CD4-positive, alpha-beta T cell (primary cell): ENCODE measurements around the gene NUP214. TPM values are rescaled to one million over a fixed set of nuclear protein-coding genes. Genes with fewer than 3 reads are reported as not detected.

Experiments used
- ATAC-seq: fragments of 200-7000 bp; cut with Tn5 transposase; one replicate; pipeline ENCODE4 v1.10.0; 2022; ENCODE audit warnings: mild to moderate bottlenecking; ENCODE audit not compliant: poor library complexity
- CTCF ChIA-PET: fragments of 350-600 bp; sonication (Branson Sonifier 250); formaldehyde crosslinking; loops from one replicate; lab custom pipeline; 2021; ENCODE audit warnings: antibody characterized with exemption, inconsistent platforms; lab: Charles Lee
- POLR2A ChIA-PET: fragments of 350-600 bp; sonication (Branson Sonifier 250); formaldehyde crosslinking; loops from one replicate; lab custom pipeline; 2021; ENCODE audit warnings: antibody characterized with exemption, inconsistent platforms; lab: Charles Lee
- DNase-seq, 14 experiments: peaks; one replicate each; pipeline ENCODE4 v3.0.0-alpha.2; 2013 to 2020; ENCODE audit warnings: mixed read lengths in 2 of 14
- H3K27ac ChIP-seq, 2 donors: one replicate each; pipeline versions ENCODE4 v1.5.1 to v1.7.0; 2013; ENCODE audit warnings: low read length in 2 of 2, low read depth in 1 of 2, mild to moderate bottlenecking in 1 of 2
- H3K27me3 ChIP-seq, 2 experiments: 1 replicate in 1 of 2; 2 replicates in 1 of 2; pipeline versions ENCODE4 v1.6.1 to v1.7.0; 2013; ENCODE audit warnings: low read length in 2 of 2, control low read depth in 1 of 2, mild to moderate bottlenecking in 1 of 2, moderate library complexity in 1 of 2; ENCODE audit not compliant: insufficient read depth in 2 of 2, control insufficient read depth in 1 of 2
- H3K36me3 ChIP-seq: one replicate; pipeline ENCODE4 v1.6.1; 2013; ENCODE audit warnings: low read length, control low read depth; ENCODE audit not compliant: insufficient read depth
- H3K4me1 ChIP-seq: one replicate; pipeline ENCODE4 v1.6.1; 2013; ENCODE audit warnings: low read length, control low read depth; ENCODE audit not compliant: insufficient read depth
- H3K4me3 ChIP-seq: one replicate; pipeline ENCODE4 v1.5.1; 2013; ENCODE audit warnings: mild to moderate bottlenecking, low read length, moderate library complexity
- H3K9me3 ChIP-seq, 2 experiments: 1 replicate in 1 of 2; 2 replicates in 1 of 2; pipeline versions ENCODE4 v1.6.1 to v1.7.0; 2013; ENCODE audit warnings: low read length in 2 of 2, mild to moderate bottlenecking in 2 of 2, control low read depth in 1 of 2, moderate library complexity in 1 of 2; ENCODE audit not compliant: control insufficient read depth in 1 of 2, insufficient read depth in 1 of 2
- H3K27ac Mint-ChIP-seq: one replicate; pipeline ENCODE4 v1.8.0; 2020; ENCODE audit warnings: mixed read lengths
- H3K27me3 Mint-ChIP-seq: one replicate; pipeline ENCODE4 v1.8.0; 2021; ENCODE audit warnings: mixed read lengths
- H3K36me3 Mint-ChIP-seq: one replicate; pipeline ENCODE4 v1.8.0; 2021; ENCODE audit warnings: low read depth, mixed read lengths
- H3K4me1 Mint-ChIP-seq: one replicate; pipeline ENCODE4 v1.8.0; 2021; ENCODE audit warnings: low read depth, mixed read lengths
- H3K4me3 Mint-ChIP-seq: one replicate; pipeline ENCODE4 v1.8.0; 2020; ENCODE audit warnings: mild to moderate bottlenecking, mixed read lengths
- H3K9me3 Mint-ChIP-seq: one replicate; pipeline ENCODE4 v1.8.0; 2020; ENCODE audit warnings: mixed read lengths
- CTCF ChIP-seq: fragments of 200-600 bp; IDR thresholded peaks from one replicate; pipeline ENCODE4 v1.8.0; 2022; ENCODE audit warnings: antibody characterized with exemption, mild to moderate bottlenecking
- intact Hi-C, 2 experiments: fragments of 100-400 bp; cut with DNase I in 1 of 2; cut with micrococcal nuclease in 1 of 2; formaldehyde crosslinking; loops; one replicate each; pipeline versions ENCODE4 v1.15.1 to v1.9.0; 2023 to 2025; cut with DNase I, micrococcal nuclease
- total RNA-seq, 174 experiments: library from RNA in 2 of 174; stranded (reverse) in 2 of 174; gene quantifications; one replicate each; pipeline ENCODE4 v1.2.3 and lab custom pipeline; 2021 to 2026

The NUP214 gene
- total RNA-seq, 2 experiments from 2014 or later, result 105 to 107 TPM

GRCh38 chr9:131097126-131097947 is 28.0 kb upstream of the NUP214 start:
- peak overlapping the region; percentile 60 for H3K4me3 Mint-ChIP-seq

GRCh38 chr9:131097948-131098278 is 27.5 kb upstream of the NUP214 start:
- ChIA-PET POLR2A (no interaction called here), CTCF (no interaction called here)
- Mint-ChIP-seq H3K4me3 (no peak overlapping the region), H3K27ac (no peak overlapping the region), H3K9me3 (no peaks in the 10 kb centered on the region), H3K27me3 (peaks cover 40% of the 10 kb centered on the region), H3K4me1 (peaks cover 9% of the 10 kb centered on the region), H3K36me3 (no peaks in the 10 kb centered on the region)
- ATAC-seq (no peak), DNase-seq (no peak)
- Histone ChIP-seq H3K9me3 (peaks cover 0 to 12% of the 10 kb centered on the region in 2 experiments), H3K4me1 (peaks cover 12% of the 10 kb centered on the region), H3K4me3 (no peak overlapping the region), H3K27ac (no peak overlapping the region), H3K36me3 (no peaks in the 10 kb centered on the region), H3K27me3 (peaks cover 19 to 30% of the 10 kb centered on the region in 2 experiments)
- intact Hi-C loops, result no loop called here
- TF ChIP-seq CTCF, result no peak

More at GRCh38 chr9:131097126-131097947, 28.0 kb upstream of the NUP214 start:
- peaks cover 9% of the 10 kb centered on the region for H3K4me1 Mint-ChIP-seq
- Histone ChIP-seq H3K27ac (no peak overlapping the region), H3K4me3 (no peak overlapping the region), H3K4me1 (peaks cover 12% of the 10 kb centered on the region), H3K9me3 (peaks cover 0 to 12% of the 10 kb centered on the region in 2 experiments), H3K36me3 (no peaks in the 10 kb centered on the region), H3K27me3 (peaks cover 19 to 30% of the 10 kb centered on the region in 2 experiments)
- intact Hi-C loops, result no loop called here
- CTCF ChIA-PET, result no interaction called here
- ATAC-seq (no peak), DNase-seq (no peak)
- no peaks in the 10 kb centered on the region for H3K9me3 Mint-ChIP-seq
- peaks cover 40% of the 10 kb centered on the region for H3K27me3 Mint-ChIP-seq
- no peaks in the 10 kb centered on the region for H3K36me3 Mint-ChIP-seq
- TF ChIP-seq CTCF, result no peak
- POLR2A ChIA-PET, result no interaction called here
- H3K27ac Mint-ChIP-seq, result no peak overlapping the region

GRCh38 chr9:131098391-131099101 is 26.8 kb upstream of the NUP214 start:
- peaks cover 12% of the 10 kb centered on the region for H3K4me1 ChIP-seq
- CTCF ChIA-PET, result interaction anchor here (0.5 kb wide), 2 partner anchors 19 to 443 kb away, joined by 3 to 4 read pairs; no protein-coding TSS in a partner anchor

More at GRCh38 chr9:131098391-131099101, 26.8 kb upstream of the NUP214 start:
- Histone ChIP-seq H3K36me3 (no peaks in the 10 kb centered on the region), H3K27ac (no peak overlapping the region), H3K9me3 (peaks cover 0 to 12% of the 10 kb centered on the region in 2 experiments), H3K27me3 (peaks cover 16 to 30% of the 10 kb centered on the region in 2 experiments), H3K4me3 (no peak overlapping the region)
- ATAC-seq (no peak), DNase-seq (no peak)
- Mint-ChIP-seq H3K4me1 (peaks cover 9% of the 10 kb centered on the region), H3K27me3 (peaks cover 40% of the 10 kb centered on the region), H3K27ac (no peak overlapping the region), H3K9me3 (no peaks in the 10 kb centered on the region), H3K4me3 (no peak overlapping the region), H3K36me3 (no peaks in the 10 kb centered on the region)
- no peak for TF ChIP-seq CTCF
- POLR2A ChIA-PET, result no interaction called here
- intact Hi-C loops, result no loop called here
